M059J (cell line): ENCODE results near the gene PHOX2B. TPM values are rescaled to one million over a fixed set of nuclear protein-coding genes. Genes with fewer than 3 reads are reported as not detected.
A peak's percentile ranks its signal among the peaks of the same experiment; 100 is the strongest.

Experiments
- DNase-seq: peaks from one replicate; pipeline ENCODE4 v3.0.0-alpha.2; 2012; ENCODE audit warnings: low read depth
- total RNA-seq: library from RNA; depleted of rRNA; stranded (reverse); fragments of >200 nt; shearing (Covaris generic); gene quantifications from 2 replicates; pipeline ENCODE4 v1.2.3, GENCODE V29; 2014

The PHOX2B gene
- total RNA-seq, 1 experiment from 2014 or later = not detected

- no peak for DNase-seq
These were observed 403 bp downstream of the PHOX2B start for GRCh38 chr4:41748074-41748570.

GRCh38 chr4:41747230-41748055, 1.1 kb downstream of the PHOX2B start:
- no peak for DNase-seq

DNA sequence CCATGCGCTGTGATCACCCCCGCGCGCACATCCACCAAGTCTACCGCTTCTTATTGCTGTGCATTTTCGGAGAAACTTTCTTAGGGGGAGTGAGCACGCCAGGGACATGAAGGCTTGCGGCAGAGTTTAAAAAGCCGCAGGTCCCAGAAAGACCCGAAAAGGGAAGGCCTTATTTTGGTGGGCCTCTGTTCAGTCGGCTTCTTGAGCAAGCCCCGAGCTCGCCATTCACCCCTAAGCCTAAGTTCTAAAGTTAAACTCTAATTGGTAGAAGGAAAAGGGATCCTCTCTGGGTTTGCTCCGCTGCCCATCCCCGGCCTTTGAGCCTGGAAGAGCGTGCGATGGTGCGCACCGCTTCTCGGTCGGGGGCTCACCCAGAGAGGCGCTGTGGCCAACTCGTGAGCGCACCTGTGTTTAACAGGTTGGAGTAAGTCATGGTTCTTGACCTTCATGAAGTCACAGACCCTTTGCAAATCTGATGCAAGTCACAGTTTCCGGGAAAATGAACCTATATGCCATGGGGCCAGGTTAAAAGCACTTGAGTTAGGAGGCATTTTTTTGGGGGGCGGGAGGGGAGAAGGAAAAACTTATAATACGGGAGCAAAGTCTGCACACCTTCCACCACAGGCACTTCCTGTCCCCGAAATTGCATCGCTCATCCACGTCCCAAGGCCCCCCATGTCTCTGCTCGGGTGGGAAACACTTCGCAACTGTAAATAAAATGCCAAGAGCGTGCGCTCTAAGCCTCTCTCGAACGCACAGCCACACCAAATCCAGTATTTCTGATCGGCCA, 1.9 kb downstream of the PHOX2B start:
- DNase-seq = no peak

GRCh38 chr4:41746025-41746439, 2.5 kb downstream of the PHOX2B start:
- DNase-seq = no peak

GRCh38 chr4:41745292-41746024, 3.1 kb downstream of the PHOX2B start:
- DNase-seq = no peak

- DNase-seq = no peak
These were observed 3.8 kb downstream of the PHOX2B start for GRCh38 chr4:41744572-41745291.

DNA sequence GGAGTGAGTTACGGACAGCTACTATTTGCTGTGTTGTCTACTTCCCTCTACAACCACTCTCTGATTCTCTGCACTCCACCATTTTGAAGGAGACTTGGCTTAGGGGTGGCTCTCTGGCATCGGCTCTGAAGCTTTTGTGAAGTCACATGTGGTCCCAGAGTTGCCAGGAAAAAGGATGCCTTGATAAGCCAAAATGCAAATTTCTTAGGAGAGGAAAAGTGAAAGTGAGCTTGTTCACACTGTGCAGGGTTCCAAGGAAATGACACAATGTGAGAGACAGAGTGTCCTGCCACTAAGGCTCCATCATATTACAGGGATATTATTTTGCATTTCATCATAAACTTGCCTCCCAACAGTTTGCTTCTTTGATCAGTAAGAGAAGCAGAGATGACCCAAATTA, 7.2 kb downstream of the PHOX2B start:
- no peak for DNase-seq

- peak; percentile 76 for DNase-seq
These were observed 11.0 kb downstream of the PHOX2B start for GRCh38 chr4:41737491-41737890.

DNA sequence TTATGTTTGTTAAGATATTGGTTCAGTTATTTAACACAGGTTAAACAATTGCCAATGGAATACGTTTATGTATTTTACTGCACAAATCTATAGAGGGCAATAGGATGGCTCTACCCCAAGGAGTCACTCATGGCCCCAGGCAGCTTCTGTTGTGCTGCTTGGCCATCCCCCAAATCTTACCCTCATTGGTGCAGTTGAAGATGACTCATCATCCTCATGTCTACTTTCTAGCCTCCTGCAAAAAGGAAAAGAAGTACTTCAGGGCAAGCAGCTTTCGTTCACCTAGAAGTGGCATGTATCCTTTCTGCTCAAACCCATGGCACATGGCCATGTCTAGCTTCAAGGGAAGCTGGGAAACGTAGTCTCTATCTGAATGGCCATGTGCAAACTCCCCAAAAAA, 14.2 kb downstream of the PHOX2B start:
- DNase-seq = peak; percentile 92

DNA sequence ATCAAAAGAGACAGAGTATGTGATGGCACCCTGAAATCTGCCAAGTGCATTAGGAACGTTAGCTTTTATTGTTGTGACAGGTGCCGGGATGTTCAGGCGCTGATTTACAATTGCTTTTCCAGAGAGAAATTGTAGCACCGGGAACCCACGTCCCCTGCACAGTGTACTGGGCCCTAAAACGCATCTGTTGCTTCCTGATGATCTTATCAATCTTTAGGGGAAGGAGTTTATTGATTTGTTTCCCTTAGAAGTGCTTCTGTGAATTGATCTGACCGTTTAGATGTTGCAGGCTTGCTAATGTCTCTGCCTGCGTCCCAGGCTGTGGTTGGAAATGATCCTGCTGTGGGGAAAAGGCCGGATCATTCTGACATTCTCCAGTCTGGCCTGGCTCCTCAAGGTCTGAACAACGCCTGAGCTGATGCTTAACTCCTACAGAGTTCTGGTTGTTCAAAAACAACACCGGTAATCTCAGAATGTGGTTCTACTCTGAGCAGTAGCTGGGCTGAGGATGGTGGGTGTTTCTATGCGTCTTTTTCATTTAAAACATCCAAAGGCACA, 16.9 kb downstream of the PHOX2B start:
- DNase-seq = no peak

DNA sequence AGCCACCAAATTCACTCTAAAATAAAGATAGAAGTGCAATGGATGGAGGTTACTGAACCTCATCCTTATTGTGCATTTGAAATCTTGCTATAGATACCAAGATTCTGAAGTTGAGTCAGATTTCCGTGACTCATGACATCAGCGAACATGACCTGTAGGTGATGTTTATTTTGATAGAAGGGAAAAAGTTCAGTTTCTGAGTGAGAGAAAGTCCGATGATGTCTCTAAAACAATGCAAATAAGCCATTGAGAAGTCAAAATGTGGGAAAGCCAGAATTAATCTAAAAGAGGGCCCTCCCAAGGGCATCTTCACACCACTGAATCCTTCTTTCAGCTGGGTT, 20.0 kb downstream of the PHOX2B start:
- peak; percentile 60 for DNase-seq

GRCh38 chr4:41727861-41728572, 20.5 kb downstream of the PHOX2B start:
- no peak for DNase-seq

DNA sequence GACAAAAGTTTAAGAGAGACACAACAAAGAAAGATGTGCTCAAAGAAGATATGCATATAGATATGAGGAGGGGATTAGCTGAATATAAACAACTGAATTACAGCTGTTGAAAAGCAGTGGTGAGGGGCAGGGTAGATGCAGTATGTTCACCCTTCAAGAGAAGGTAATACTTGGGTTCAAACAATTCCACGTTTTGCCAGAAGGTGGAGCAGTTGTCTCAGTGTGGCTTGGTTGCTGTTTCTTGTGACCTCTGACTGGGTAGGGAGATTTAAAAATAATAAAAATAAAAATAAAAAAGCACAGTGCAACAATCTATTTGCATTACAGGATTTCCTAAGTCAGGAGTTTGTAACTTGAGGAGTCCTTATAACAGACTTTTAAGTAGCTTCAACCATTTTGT, 23.3 kb downstream of the PHOX2B start:
- DNase-seq = no peak

DNA sequence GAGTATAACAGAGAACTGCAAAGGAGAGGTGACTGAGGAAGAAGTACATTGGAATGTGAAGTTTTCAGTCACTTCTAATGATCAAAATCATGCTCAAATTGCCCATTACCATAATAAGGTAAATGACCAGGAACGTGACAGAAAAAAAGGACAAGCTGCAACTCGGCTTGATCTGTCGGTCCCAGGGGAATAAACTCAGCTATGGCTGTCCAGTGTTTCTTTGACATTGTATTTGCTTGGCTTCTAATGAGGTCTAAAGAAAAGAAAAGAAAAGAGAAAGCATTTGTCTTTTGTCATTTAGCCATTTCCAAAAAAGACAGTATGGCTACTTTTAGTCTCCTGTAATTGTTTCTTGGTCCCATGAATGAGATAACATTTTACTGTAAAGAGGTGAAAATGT, 25.2 kb downstream of the PHOX2B start:
- no peak for DNase-seq

- peak; percentile 29 for DNase-seq
These were observed 26.3 kb downstream of the PHOX2B start for GRCh38 chr4:41722181-41722580.

GRCh38 chr4:41719417-41719816, 29.1 kb downstream of the PHOX2B start:
- peak; percentile 43 for DNase-seq

- DNase-seq = peak; percentile 68
These were observed 29.6 kb downstream of the PHOX2B start for GRCh38 chr4:41718907-41719306.

DNA sequence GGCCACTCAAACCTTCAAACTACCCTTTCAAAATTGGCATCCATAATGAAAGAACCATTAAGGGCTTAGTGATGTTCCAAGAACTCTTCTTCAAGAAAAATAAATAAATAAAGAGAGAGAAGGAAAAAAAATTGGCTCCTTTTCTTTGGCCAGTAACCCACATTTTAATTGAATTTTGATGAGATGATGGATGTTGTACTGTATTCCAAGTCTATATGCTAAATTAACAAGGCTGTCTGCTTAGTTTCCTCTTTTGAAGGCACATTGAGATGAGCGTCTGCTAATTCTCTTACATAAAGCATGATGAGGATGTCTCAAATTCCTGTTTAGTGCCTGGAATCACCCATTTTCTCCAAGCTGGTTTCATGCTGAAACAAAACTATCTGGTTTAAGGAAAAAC, 33.4 kb downstream of the PHOX2B start:
- DNase-seq = no peak

DNA sequence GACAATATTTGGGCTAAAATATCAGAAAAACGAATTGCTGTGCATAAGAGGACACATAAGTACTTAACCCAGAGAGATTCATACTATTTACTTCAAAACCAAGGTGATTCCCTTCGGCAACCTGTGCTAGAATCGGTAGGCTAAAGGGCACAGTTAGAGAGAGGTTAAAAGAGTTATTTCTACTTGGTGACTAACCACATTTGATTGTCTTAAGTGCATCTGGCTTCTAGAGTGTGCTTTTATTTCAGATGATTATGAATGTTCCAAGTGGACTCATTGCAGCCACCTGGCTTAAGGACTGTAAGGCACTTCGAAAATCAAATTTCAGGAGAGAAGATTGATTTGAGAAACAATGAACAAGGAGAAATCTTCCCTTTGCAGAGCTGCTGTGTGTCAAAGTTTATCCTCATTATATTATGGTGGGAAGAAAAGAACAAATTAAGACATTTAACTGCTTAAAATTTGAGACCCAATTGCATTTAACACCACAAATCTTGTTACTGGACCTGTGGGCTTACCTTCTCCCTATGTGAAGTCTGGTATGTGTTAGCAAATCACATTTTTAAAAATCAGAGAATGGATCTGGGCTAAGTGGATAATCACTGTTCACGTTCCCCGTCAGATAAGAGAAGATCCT, 34.0 kb downstream of the PHOX2B start:
- DNase-seq = no peak

DNA sequence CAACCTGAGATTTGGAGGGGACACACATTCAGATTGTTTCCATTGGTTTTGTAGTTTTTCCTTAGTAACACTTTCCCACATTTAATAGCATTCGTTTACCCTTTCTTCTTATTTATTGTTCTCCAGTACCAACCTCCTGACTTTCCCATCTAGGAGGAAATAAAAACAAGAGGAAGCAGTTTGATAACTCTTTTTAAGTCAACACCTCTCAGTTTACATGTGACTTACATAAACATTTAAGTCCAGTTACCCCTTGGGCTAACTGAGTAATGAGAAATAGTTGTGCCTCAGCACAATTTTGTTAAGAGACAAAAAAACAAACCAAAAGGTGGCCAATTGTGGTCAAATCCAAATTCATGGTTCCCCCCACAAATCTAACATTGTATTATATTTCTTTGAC, 34.8 kb downstream of the PHOX2B start:
- DNase-seq = peak; percentile 46
